HCT116 (cell line): ENCODE results near the gene IRF9. TPM values are rescaled to one million over a fixed set of nuclear protein-coding genes. Genes with fewer than 3 reads are reported as not detected.

Experiments used
- ATAC-seq: fragments of 200-7000 bp; cut with Tn5 transposase; 2 replicates; pipeline ENCODE4 v1.9.1; 2020; ENCODE audit warnings: mild to moderate bottlenecking, moderate library complexity
- BruUV-seq: library from RNA; stranded (reverse); fragments of 400-500 nt; replicated peaks from 2 replicates; lab custom pipeline; 2021; lab: Mats Ljungman, UMichigan
- CTCF ChIA-PET: fragments of 300-600 bp; sonication (Branson Sonifier 250); formaldehyde crosslinking; loops from one replicate; lab custom pipeline; 2021; ENCODE audit warnings: antibody characterized with exemption; lab: Charles Lee
- POLR2A ChIA-PET: fragments of 300-600, 350-600 bp; sonication (Branson Sonifier 250); formaldehyde crosslinking; loops from one replicate; lab custom pipeline; 2021; ENCODE audit warnings: antibody characterized with exemption; lab: Charles Lee
- RAD21 ChIA-PET, 2 experiments: fragments of 300-600 bp; sonication (Branson Sonifier 250); formaldehyde crosslinking; loops; one replicate each; lab custom pipeline; 2023; ENCODE audit warnings: low total read pairs in 2 of 2; ENCODE audit not compliant: uncharacterized antibody in 2 of 2, unreplicated experiment in 2 of 2, low non-redundant PET in 1 of 2; lab: Charles Lee
- DNase-seq: peaks from one replicate; pipeline ENCODE4 v3.0.0-alpha.2; 2010; ENCODE audit warnings: low read depth, low spot score
- H2AFZ ChIP-seq: fragments of 200-600 bp; shearing (Covaris generic), sonication (generic); 2 replicates; pipeline ENCODE4 v1.6.1; 2017; ENCODE audit warnings: low read depth, mixed run types, mixed read lengths, antibody characterized with exemption, low read length; ENCODE audit not compliant: poor library complexity, severe bottlenecking
- H3K27ac ChIP-seq: 2 replicates; pipeline ENCODE4 v1.5.1; 2012; ENCODE audit warnings: low read depth, low read length
- H3K27me3 ChIP-seq: fragments of 200-600 bp; sonication (generic); 2 replicates; pipeline ENCODE4 v1.6.1; 2016; ENCODE audit warnings: mixed run types, low read length, mixed read lengths; ENCODE audit not compliant: insufficient read depth
- H3K36me3 ChIP-seq, 2 experiments: fragments of 200-500 bp in 1 of 2; fragments of 200-600 bp in 1 of 2; sonication (Bioruptor generic) in 1 of 2; sonication (generic) in 1 of 2; 2 replicates each; pipeline versions ENCODE4 v1.5.1 to v1.6.1; 2014 to 2016; ENCODE audit warnings: low read length in 2 of 2, inconsistent platforms in 1 of 2, mixed read lengths in 1 of 2, mixed run types in 1 of 2; ENCODE audit not compliant: insufficient read depth in 2 of 2, control insufficient read depth in 1 of 2
- H3K4me1 ChIP-seq, 2 experiments: fragments of 200-600 bp in 1 of 2; sonication (generic) in 1 of 2; 2 replicates each; pipeline versions ENCODE4 v1.5.1 to v1.6.1; 2012 to 2017; ENCODE audit warnings: low read length in 2 of 2, inconsistent platforms in 1 of 2, mild to moderate bottlenecking in 1 of 2, mixed read lengths in 1 of 2, mixed run types in 1 of 2, moderate library complexity in 1 of 2; ENCODE audit not compliant: insufficient read depth in 2 of 2, control insufficient read depth in 1 of 2
- H3K4me2 ChIP-seq: fragments of 200-600 bp; sonication (generic); 2 replicates; pipeline ENCODE4 v1.6.1; 2017; ENCODE audit warnings: mixed run types, low read length, mixed read lengths
- H3K4me3 ChIP-seq, 2 experiments: fragments of 200-600 bp in 1 of 2; sonication (generic) in 1 of 2; replicated peaks in 1 of 2; 2 replicates each; pipeline ENCODE4 v1.5.1; 2011 to 2016; ENCODE audit warnings: low read length in 2 of 2, control low read depth in 1 of 2, low read depth in 1 of 2, mild to moderate bottlenecking in 1 of 2, mixed read lengths in 1 of 2, mixed run types in 1 of 2
- H3K79me2 ChIP-seq: fragments of 200-600 bp; sonication (generic); 2 replicates; pipeline ENCODE4 v1.6.1; 2017; ENCODE audit warnings: mild to moderate bottlenecking, mixed run types, low read length, moderate library complexity, mixed read lengths; ENCODE audit not compliant: insufficient read depth
- H3K9ac ChIP-seq: fragments of 200-600 bp; sonication (generic); 2 replicates; pipeline ENCODE4 v1.6.1; 2016; ENCODE audit warnings: low read length, mixed read lengths
- H3K9me2 ChIP-seq: fragments of 200-600 bp; sonication (generic), shearing (Covaris generic); 2 replicates; pipeline ENCODE4 v1.6.1; 2017; ENCODE audit warnings: mixed run types, mild to moderate bottlenecking, moderate library complexity; ENCODE audit not compliant: insufficient read depth
- H3K9me3 ChIP-seq, 2 experiments: fragments of 200-500 bp in 1 of 2; fragments of 200-600 bp in 1 of 2; sonication (Bioruptor generic) in 1 of 2; sonication (generic) in 1 of 2; 2 replicates each; pipeline ENCODE4 v1.6.1; 2014 to 2017; ENCODE audit warnings: low read length in 2 of 2, mixed read lengths in 2 of 2, inconsistent platforms in 1 of 2, low read depth in 1 of 2, mild to moderate bottlenecking in 1 of 2, mixed run types in 1 of 2, moderate library complexity in 1 of 2; ENCODE audit not compliant: control insufficient read depth in 1 of 2, insufficient read depth in 1 of 2
- H4K20me1 ChIP-seq: fragments of 200-600 bp; sonication (generic), shearing (Covaris generic); 2 replicates; pipeline ENCODE4 v1.6.1; 2017; ENCODE audit warnings: mixed run types, mild to moderate bottlenecking, moderate library complexity; ENCODE audit not compliant: insufficient read depth
- ATF3 ChIP-seq: IDR thresholded peaks from 2 replicates; pipeline ENCODE4 v1.6.1; 2012
- CBX3 ChIP-seq: IDR thresholded peaks from 2 replicates; pipeline ENCODE4 v1.6.1; 2012; ENCODE audit warnings: low read depth
- CEBPB ChIP-seq: IDR thresholded peaks from 2 replicates; pipeline ENCODE4 v1.6.1; 2012; ENCODE audit warnings: low read depth
- EGR1 ChIP-seq: IDR thresholded peaks from 2 replicates; pipeline ENCODE4 v1.6.1; 2012; ENCODE audit warnings: low read depth
- ELF1 ChIP-seq: IDR thresholded peaks from 2 replicates; pipeline ENCODE4 v1.6.1; 2012; ENCODE audit warnings: low read depth, borderline replicate concordance
- EZH2 ChIP-seq: fragments of 200-600 bp; sonication (generic); IDR thresholded peaks from 2 replicates; pipeline ENCODE4 v1.6.1; 2017; ENCODE audit warnings: antibody characterized with exemption, mixed run types
- EZH2phosphoT487 ChIP-seq: fragments of 200-600 bp; IDR thresholded peaks from 2 replicates; pipeline ENCODE4 v1.6.1; 2018; ENCODE audit warnings: antibody characterized with exemption, borderline replicate concordance
- FOSL1 ChIP-seq: IDR thresholded peaks from 2 replicates; pipeline ENCODE4 v1.6.1; 2012; ENCODE audit warnings: low read depth
- JUND ChIP-seq: IDR thresholded peaks from 2 replicates; pipeline ENCODE4 v1.6.1; 2012
- MAX ChIP-seq: IDR thresholded peaks from 2 replicates; pipeline ENCODE4 v1.6.1; 2012
- POLR2AphosphoS5 ChIP-seq: IDR thresholded peaks from 2 replicates; pipeline ENCODE4 v1.6.1; 2011; ENCODE audit warnings: mild to moderate bottlenecking, low read depth, low read length, moderate library complexity
- RAD21 ChIP-seq: IDR thresholded peaks from 2 replicates; pipeline ENCODE4 v1.6.1; 2012; ENCODE audit warnings: low read depth, mild to moderate bottlenecking
- TCF7L2 ChIP-seq: IDR thresholded peaks from 2 replicates; pipeline ENCODE4 v1.7.0; 2011; ENCODE audit warnings: borderline replicate concordance, inconsistent platforms; ENCODE audit not compliant: insufficient read depth, insufficient read length; ENCODE audit errors: extremely low read depth
- YY1 ChIP-seq: IDR thresholded peaks from 2 replicates; pipeline ENCODE4 v1.6.1; 2011; ENCODE audit warnings: low read length, low read depth, moderate library complexity, mild to moderate bottlenecking; ENCODE audit not compliant: insufficient replicate concordance; ENCODE audit errors: extremely low read depth
- ZBTB33 ChIP-seq: IDR thresholded peaks from 2 replicates; pipeline ENCODE4 v1.6.1; 2011; ENCODE audit warnings: mild to moderate bottlenecking, low read length, moderate library complexity; ENCODE audit not compliant: insufficient replicate concordance; ENCODE audit errors: extremely low read depth
- ZFX ChIP-seq: fragments of 450-650 bp; IDR thresholded peaks from 2 replicates; pipeline ENCODE4 v1.6.1; 2017
- ZNF274 ChIP-seq: fragments of 200-500 bp; sonication (Bioruptor generic); IDR thresholded peaks from 2 replicates; pipeline ENCODE4 v1.6.1; 2014; ENCODE audit warnings: mild to moderate bottlenecking, low read depth, low read length, inconsistent platforms
- intact Hi-C: fragments of 100-400 bp; cut with micrococcal nuclease; formaldehyde crosslinking; loops from 2 replicates; pipeline ENCODE4 v1.10.0; 2022
- total RNA-seq: library from RNA; stranded (reverse); gene quantifications from one replicate; pipeline ENCODE4 v1.2.1, GENCODE V29; 2021; ENCODE audit not compliant: unreplicated experiment
- TF ChIP-seq, protein P1 (sequence below): IDR thresholded peaks from 2 replicates; pipeline ENCODE4 v1.6.1; 2012; ENCODE audit warnings: low read depth

The IRF9 gene
- total RNA-seq, 1 experiment from 2014 or later: 21.7 TPM

DNA sequence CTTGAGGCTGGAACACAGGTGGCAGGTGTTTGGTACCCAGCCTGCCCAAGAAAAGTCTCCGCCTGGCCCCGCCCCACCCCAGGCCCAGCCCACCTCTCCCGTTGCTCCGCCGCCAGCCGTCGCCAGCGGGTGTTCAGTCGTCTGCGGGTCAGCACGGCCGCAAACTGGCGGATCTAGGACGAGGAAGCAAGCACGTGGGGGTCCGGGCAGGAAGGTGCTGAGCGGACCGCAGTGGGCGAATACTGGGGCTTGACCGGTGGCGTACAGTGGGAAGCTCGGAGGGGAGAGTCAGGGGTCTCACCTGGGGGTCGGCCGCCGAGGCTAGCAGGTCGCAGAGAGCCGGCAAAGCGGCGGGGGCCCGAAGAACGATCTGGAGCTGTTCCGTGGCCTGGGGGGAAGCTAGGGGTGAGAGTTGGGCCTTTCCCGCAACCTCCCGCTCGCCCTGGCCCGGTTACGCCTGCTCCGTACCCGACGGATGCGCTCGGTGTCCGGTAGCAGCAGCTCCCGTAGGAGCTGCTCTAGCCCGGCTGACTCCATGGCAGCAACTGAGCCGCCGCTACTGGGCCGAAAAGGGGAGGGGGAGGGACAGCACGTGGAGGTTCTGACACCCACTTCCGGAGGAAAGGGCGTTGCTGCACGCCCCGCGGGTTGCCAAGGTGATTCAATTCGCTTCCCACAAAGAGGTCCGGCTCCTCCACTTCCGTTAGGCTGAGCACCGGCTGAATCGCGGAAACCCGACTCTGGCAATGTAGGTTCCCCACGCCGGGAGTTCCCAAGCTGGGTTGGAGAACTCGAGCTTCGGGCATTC lies 27.4 kb downstream of the IRF9 start, which contains the start of gene IPO4:
Gene IPO4 (minus strand): TSS at position 566 of the 808 bp plus-strand sequence. CDS start 29 bp downstream, at position 537.
- H4K20me1 ChIP-seq: no peaks in the 10 kb centered on the region
- RAD21 ChIA-PET: no interaction called here
- intact Hi-C loops: no loop called here
- H3K27ac ChIP-seq: peak within 1 kb of the TSS; percentile 98
- POLR2A ChIA-PET: interaction anchor here (0.8 to 1.6 kb wide), 7 partner anchors 25 to 94 kb away, joined by 3 to 5 read pairs (median 3); partner anchors contain the start of genes CHMP4A, DCAF11, EMC9 and NRL
- H2AFZ ChIP-seq: no peak within 1 kb of the TSS
- H3K4me3 ChIP-seq: peak within 1 kb of the TSS; percentile 89 to 94
- H3K9me2 ChIP-seq: no peaks in the 10 kb centered on the region
- H3K36me3 ChIP-seq: peaks cover 39 to 42% of the 10 kb centered on the region in 2 experiments; a peak in 3 of 4 replicates
- peaks cover 45% of the 10 kb centered on the region for H3K79me2 ChIP-seq
- H3K9ac ChIP-seq: peak within 1 kb of the TSS; percentile 77
- DNase-seq (peak; percentile 95), ATAC-seq (peak; percentile 90)
- H3K9me3 ChIP-seq: no peaks in the 10 kb centered on the region
- H3K4me2 ChIP-seq: peak within 1 kb of the TSS; percentile 91
- no peaks in the 10 kb centered on the region for H3K27me3 ChIP-seq
- peaks cover 16 to 17% of the 10 kb centered on the region in 2 experiments for H3K4me1 ChIP-seq
- BruUV-seq: no TSS peak
- CTCF ChIA-PET: interaction anchor here (0.8 to 1.5 kb wide), 2 partner anchors 27 to 243 kb away, joined by 3 to 4 read pairs; partner anchors contain the start of gene IRF9
- TF ChIP-seq ATF3 (no peak), EGR1 (peak; percentile 60), FOSL1 (no peak; the same call in 1 of the 2 replicates), EZH2phosphoT487 (no peak), ZFX (peak; percentile 82; the same call in 1 of the 2 replicates), YY1 (peak; percentile 85), CBX3 (peak; percentile 97), TCF7L2 (peak; percentile 65), ELF1 (peak; percentile 57; the same call in 1 of the 2 replicates), RAD21 (no peak), POLR2AphosphoS5 (peak; percentile 89), CEBPB (no peak), ZBTB33 (peak; percentile 61), ZNF274 (no peak), JUND (0 out of 2 replicates have a peak, but pooled peaks have one; percentile 33), EZH2 (no peak), MAX (peak; percentile 100)
- TF ChIP-seq, protein P1, sequence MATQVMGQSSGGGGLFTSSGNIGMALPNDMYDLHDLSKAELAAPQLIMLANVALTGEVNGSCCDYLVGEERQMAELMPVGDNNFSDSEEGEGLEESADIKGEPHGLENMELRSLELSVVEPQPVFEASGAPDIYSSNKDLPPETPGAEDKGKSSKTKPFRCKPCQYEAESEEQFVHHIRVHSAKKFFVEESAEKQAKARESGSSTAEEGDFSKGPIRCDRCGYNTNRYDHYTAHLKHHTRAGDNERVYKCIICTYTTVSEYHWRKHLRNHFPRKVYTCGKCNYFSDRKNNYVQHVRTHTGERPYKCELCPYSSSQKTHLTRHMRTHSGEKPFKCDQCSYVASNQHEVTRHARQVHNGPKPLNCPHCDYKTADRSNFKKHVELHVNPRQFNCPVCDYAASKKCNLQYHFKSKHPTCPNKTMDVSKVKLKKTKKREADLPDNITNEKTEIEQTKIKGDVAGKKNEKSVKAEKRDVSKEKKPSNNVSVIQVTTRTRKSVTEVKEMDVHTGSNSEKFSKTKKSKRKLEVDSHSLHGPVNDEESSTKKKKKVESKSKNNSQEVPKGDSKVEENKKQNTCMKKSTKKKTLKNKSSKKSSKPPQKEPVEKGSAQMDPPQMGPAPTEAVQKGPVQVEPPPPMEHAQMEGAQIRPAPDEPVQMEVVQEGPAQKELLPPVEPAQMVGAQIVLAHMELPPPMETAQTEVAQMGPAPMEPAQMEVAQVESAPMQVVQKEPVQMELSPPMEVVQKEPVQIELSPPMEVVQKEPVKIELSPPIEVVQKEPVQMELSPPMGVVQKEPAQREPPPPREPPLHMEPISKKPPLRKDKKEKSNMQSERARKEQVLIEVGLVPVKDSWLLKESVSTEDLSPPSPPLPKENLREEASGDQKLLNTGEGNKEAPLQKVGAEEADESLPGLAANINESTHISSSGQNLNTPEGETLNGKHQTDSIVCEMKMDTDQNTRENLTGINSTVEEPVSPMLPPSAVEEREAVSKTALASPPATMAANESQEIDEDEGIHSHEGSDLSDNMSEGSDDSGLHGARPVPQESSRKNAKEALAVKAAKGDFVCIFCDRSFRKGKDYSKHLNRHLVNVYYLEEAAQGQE: no peak
